Stimulated activated naive CD8-positive, alpha-beta T cell treated with anti-CD3 and anti-CD28 coated beads, Interleukin-15, Interleukin-2, amounts not matched to agents 100 U/mL and 50 U/mL, for 24 hours (primary cell): Measurements from ENCODE around the gene PHF13.
"Not testable (repeated sequence)": the region's sequence is repeated elsewhere in the genome, so short reads cannot be mapped to it uniquely, and the experiment has no call there.

Experiments used
- ATAC-seq: fragments of 150-1000 bp; cut with Tn5 transposase; one replicate; pipeline ENCODE4 v1.10.0; 2021
- DNase-seq: peaks from one replicate; pipeline ENCODE4 v3.0.0; 2021

PHF13 gene

GRCh38 chr1:6631058-6631457 lies 17.5 kb downstream of the PHF13 start:
- ATAC-seq (no peak), DNase-seq (no peak)

- no peak for DNase-seq
- no peak for ATAC-seq
These were observed 19.3 kb downstream of the PHF13 start for GRCh38 chr1:6632588-6633514.

GRCh38 chr1:6634371-6635052 lies 21.0 kb downstream of the PHF13 start:
- DNase-seq = peak; percentile 52

GRCh38 chr1:6635161-6635909 lies 21.8 kb downstream of the PHF13 start:
- ATAC-seq (no peak), DNase-seq (no peak)

More at GRCh38 chr1:6634371-6635052, 21.0 kb downstream of the PHF13 start:
- peak; percentile 48 for ATAC-seq

GRCh38 chr1:6635910-6636760 lies 22.6 kb downstream of the PHF13 start:
- DNase-seq (no peak), ATAC-seq (no peak)

GRCh38 chr1:6636778-6637177 lies 23.2 kb downstream of the PHF13 start:
- DNase-seq, ATAC-seq: not testable (repeated sequence)

GRCh38 chr1:6637770-6638169 lies 24.2 kb downstream of the PHF13 start:
- ATAC-seq (no peak), DNase-seq (no peak)

- DNase-seq (no peak), ATAC-seq (no peak)
These were observed 24.7 kb downstream of the PHF13 start for GRCh38 chr1:6638226-6638625.

- DNase-seq, ATAC-seq: not testable (repeated sequence)
These were observed 27.3 kb downstream of the PHF13 start for GRCh38 chr1:6640867-6641266.

GRCh38 chr1:6645018-6645417 lies 31.5 kb downstream of the PHF13 start:
- ATAC-seq (no peak), DNase-seq (no peak)

GRCh38 chr1:6646499-6647148 lies 33.1 kb downstream of the PHF13 start:
- ATAC-seq (no peak), DNase-seq (no peak)

GRCh38 chr1:6648556-6648955 lies 35.0 kb downstream of the PHF13 start:
- no peak for ATAC-seq
- DNase-seq = no peak

- DNase-seq (no peak), ATAC-seq (no peak)
These were observed 38.4 kb downstream of the PHF13 start for GRCh38 chr1:6651909-6652308.

GRCh38 chr1:6652986-6653385 lies 39.5 kb downstream of the PHF13 start:
- ATAC-seq (no peak), DNase-seq (no peak)

- DNase-seq = no peak
- no peak for ATAC-seq
These were observed 40.1 kb downstream of the PHF13 start for GRCh38 chr1:6653436-6654290.

GRCh38 chr1:6657138-6657537 lies 43.6 kb downstream of the PHF13 start:
- no peak for ATAC-seq

GRCh38 chr1:6658359-6659060 lies 45.0 kb downstream of the PHF13 start:
- no peak for DNase-seq
- no peak for ATAC-seq

More at GRCh38 chr1:6657138-6657537, 43.6 kb downstream of the PHF13 start:
- DNase-seq = no peak

- no peak for ATAC-seq
- no peak for DNase-seq
These were observed 47.0 kb downstream of the PHF13 start for GRCh38 chr1:6660415-6661049.

GRCh38 chr1:6662468-6662867 lies 48.9 kb downstream of the PHF13 start:
- not testable (repeated sequence) for DNase-seq, ATAC-seq
